IMR-90 (cell line): ENCODE results near the gene GLS.

Source experiments
- BHLHE40 ChIP-seq: fragments of 150-350 bp; IDR thresholded peaks from 2 replicates; pipeline ENCODE4 v1.6.1; 2016; ENCODE audit warnings: mild to moderate bottlenecking, low read depth, low read length
- CEBPB ChIP-seq: IDR thresholded peaks from 2 replicates; pipeline ENCODE4 v1.6.1; 2012; ENCODE audit warnings: low read depth, low read length, improper control_type of control experiment
- CTCF ChIP-seq: conservative IDR thresholded peaks from 2 replicates; pipeline ENCODE4 v1.5.1; 2012; ENCODE audit warnings: mild to moderate bottlenecking, low read depth, low read length, improper control_type of control experiment
- MAFK ChIP-seq: IDR thresholded peaks from 2 replicates; pipeline ENCODE4 v1.6.1; 2012; ENCODE audit warnings: low read depth, low read length, improper control_type of control experiment
- POLR2A ChIP-seq: IDR thresholded peaks from 2 replicates; pipeline ENCODE4 v1.6.1; 2012; ENCODE audit warnings: mild to moderate bottlenecking, low read depth, low read length
- RAD21 ChIP-seq: IDR thresholded peaks from 2 replicates; pipeline ENCODE4 v1.6.1; 2012; ENCODE audit warnings: low read length, improper control_type of control experiment
- RCOR1 ChIP-seq: IDR thresholded peaks from 2 replicates; pipeline ENCODE4 v1.6.1; 2012; ENCODE audit warnings: mild to moderate bottlenecking, low read length, improper control_type of control experiment; ENCODE audit not compliant: insufficient replicate concordance

GRCh38 chr2:191001624-191002023 is 121.0 kb downstream of the GLS start:
- TF ChIP-seq RAD21: no peak
- TF ChIP-seq CTCF: no peak
- TF ChIP-seq BHLHE40: no peak
- no peak for TF ChIP-seq CEBPB
- TF ChIP-seq POLR2A: no peak
- no peak for TF ChIP-seq MAFK
- no peak for TF ChIP-seq RCOR1
